ENCODE data around the gene DGKE. TPM values are rescaled to one million over a fixed set of nuclear protein-coding genes. Genes with fewer than 3 reads are reported as not detected.
A peak's percentile ranks its signal among the peaks of the same experiment; 100 is the strongest.

DGKE gene
- total and polyA plus RNA-seq, 2 of the 13 experiments (the other 11 are each of a cell fraction or from before 2014, with no cell fraction given), result 3.2 to 5.3 TPM

- TF ChIP-seq ZXDC (CRISPR knock-in tag; IDR thresholded peaks at IDR 0.05), result no peak
- peak; percentile 63; the same call in 1 of the 2 replicates for TF ChIP-seq SAP130 (CRISPR knock-in tag; IDR thresholded peaks at IDR 0.05; ENCODE audit: low read depth)
- TF ChIP-seq HOMEZ (CRISPR knock-in tag; IDR thresholded peaks at IDR 0.05; ENCODE audit: low read depth), result peak; percentile 53; the same call in 1 of the 2 replicates
- no peak for TF ChIP-seq FLYWCH1 (CRISPR knock-in tag; IDR thresholded peaks at IDR 0.05)
- no peak for TF ChIP-seq ZNF644 (CRISPR knock-in tag; IDR thresholded peaks at IDR 0.05; ENCODE audit: low read depth)
- no peak for TF ChIP-seq POGK (CRISPR knock-in tag; conservative IDR thresholded peaks at IDR 0.05)
- no peak for TF ChIP-seq PRDM10 (CRISPR knock-in tag; IDR thresholded peaks at IDR 0.05; ENCODE audit: low read depth)
- TF ChIP-seq RAD51 (IDR thresholded peaks at IDR 0.05; ENCODE audit: borderline replicate concordance), result no peak; the same call in 1 of the 2 replicates
- TF ChIP-seq NR2F6 (IDR thresholded peaks at IDR 0.05), result peak; percentile 35; the same call in 1 of the 2 replicates
- peak; percentile 21; the same call in 1 of the 2 replicates for TF ChIP-seq NR2F6 (CRISPR knock-in tag; IDR thresholded peaks at IDR 0.05)
- TF ChIP-seq ARID5B (CRISPR knock-in tag; IDR thresholded peaks at IDR 0.05), result peak; percentile 63
- TF ChIP-seq ZNF543 (CRISPR knock-in tag; IDR thresholded peaks at IDR 0.05), result no peak
- TF ChIP-seq HOXD1 (CRISPR knock-in tag; IDR thresholded peaks at IDR 0.05), result no peak
- no peak for TF ChIP-seq SMAD1 (CRISPR knock-in tag; IDR thresholded peaks at IDR 0.05; ENCODE audit: borderline replicate concordance, low read depth)
Measured at GRCh38 chr17:56887552-56888467, 53.9 kb downstream of the DGKE start (continued).

Measured in HepG2 (cell line).